RWPE2 (cell line): ENCODE data around the gene TOMM6.
A peak's percentile ranks its signal among the peaks of the same experiment; 100 is the strongest.

Source experiments
- ATAC-seq: fragments of 200-7000 bp; cut with Tn5 transposase; 3 replicates; pipeline ENCODE4 v1.9.1; 2021; ENCODE audit warnings: low read depth
- DNase-seq: peaks from one replicate; pipeline ENCODE4 v3.0.0-alpha.2; 2020; ENCODE audit warnings: low spot score
- H3K27ac ChIP-seq: fragments of 450-650 bp; 2 replicates; pipeline ENCODE4 v1.5.1; 2017; ENCODE audit warnings: mild to moderate bottlenecking; ENCODE audit not compliant: poor library complexity, severe bottlenecking
- H3K27me3 ChIP-seq: fragments of 250-450 bp; sonication (Bioruptor Pico); 2 replicates; pipeline ENCODE4 v1.5.1; 2021; ENCODE audit warnings: mild to moderate bottlenecking, moderate library complexity; ENCODE audit not compliant: insufficient read depth, poor library complexity, severe bottlenecking
- H3K36me3 ChIP-seq: fragments of 250-450 bp; sonication (Bioruptor Pico); 2 replicates; pipeline ENCODE4 v1.5.1; 2020; ENCODE audit warnings: low read depth, mild to moderate bottlenecking, moderate library complexity
- H3K4me1 ChIP-seq: fragments of 250-450 bp; sonication (Bioruptor Pico); 2 replicates; pipeline ENCODE4 v1.5.1; 2021; ENCODE audit warnings: mild to moderate bottlenecking, moderate library complexity; ENCODE audit not compliant: insufficient read depth, poor library complexity, severe bottlenecking
- H3K4me3 ChIP-seq: fragments of 250-450 bp; sonication (Bioruptor Pico); 2 replicates; pipeline ENCODE4 v1.5.1; 2021; ENCODE audit warnings: mild to moderate bottlenecking, moderate library complexity; ENCODE audit not compliant: severe bottlenecking
- H3K9me3 ChIP-seq: fragments of 250-450 bp; sonication (Bioruptor Pico); 2 replicates; pipeline ENCODE4 v1.5.1; 2021; ENCODE audit warnings: mild to moderate bottlenecking, moderate library complexity; ENCODE audit not compliant: severe bottlenecking
- CTCF ChIP-seq: fragments of 450-650 bp; IDR thresholded peaks from one replicate; pipeline ENCODE4 v1.5.1; 2017; ENCODE audit warnings: mild to moderate bottlenecking, moderate library complexity; ENCODE audit not compliant: poor library complexity, severe bottlenecking

TOMM6 gene

DNA sequence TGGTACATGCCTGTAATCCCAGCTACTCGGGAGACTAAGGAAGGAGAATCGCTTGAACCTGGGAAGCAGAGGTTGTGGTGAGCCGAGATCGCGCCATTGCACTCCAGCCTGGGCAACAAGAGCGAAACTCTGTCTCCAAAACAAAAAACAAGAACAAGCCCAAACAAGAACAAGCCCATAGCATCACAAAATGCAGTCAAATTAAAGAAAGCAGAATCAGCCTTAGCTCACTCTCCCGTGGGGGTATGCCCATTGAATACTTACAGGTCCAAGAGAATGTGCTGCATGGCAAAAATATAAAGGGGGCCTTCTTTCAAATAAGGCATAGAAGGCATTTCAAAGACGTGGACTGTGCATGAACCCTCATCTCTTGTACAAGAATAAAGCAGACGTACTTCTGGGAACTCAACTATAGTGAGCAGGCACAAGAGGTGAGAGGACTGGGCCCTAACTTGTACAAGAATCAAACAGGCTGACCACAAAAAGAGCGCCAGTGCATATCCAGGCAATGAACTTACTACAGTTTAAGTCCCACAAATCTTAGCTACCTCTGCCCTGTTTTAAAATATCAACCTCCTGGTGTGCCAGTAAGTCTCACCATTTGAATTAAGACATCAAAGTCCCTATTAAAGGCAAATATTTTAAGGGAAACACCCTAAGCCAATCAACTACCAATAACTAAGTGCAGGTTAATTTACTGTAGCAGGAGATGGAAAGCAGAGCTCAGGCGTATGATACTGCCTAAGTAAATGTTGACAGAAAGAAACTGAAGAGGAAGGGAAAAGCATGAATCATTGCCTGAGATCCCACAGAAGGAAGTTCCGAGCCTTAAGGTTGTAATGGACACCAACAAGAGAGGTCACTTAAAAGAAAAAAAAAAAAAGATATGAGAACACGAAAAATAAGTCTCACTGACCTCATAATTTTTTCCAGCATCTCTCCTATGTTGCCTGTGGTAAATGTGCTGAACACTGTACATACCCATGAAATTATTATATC lies 37.4 kb downstream of the TOMM6 start:
- peaks cover 4% of the 10 kb centered on the region; the same call in 1 of the 2 replicates for H3K36me3 ChIP-seq
- H3K27me3 ChIP-seq, result no peaks in the 10 kb centered on the region
- H3K4me1 ChIP-seq, result peaks cover 13% of the 10 kb centered on the region
- no peak overlapping the region for H3K4me3 ChIP-seq
- no peak for DNase-seq
- peak; percentile 89 for ATAC-seq
- H3K9me3 ChIP-seq, result no peaks in the 10 kb centered on the region
- no peak for TF ChIP-seq CTCF
- peak overlapping the region; percentile 11 for H3K27ac ChIP-seq

GRCh38 chr6:41826343-41827022 lies 39.0 kb downstream of the TOMM6 start:
- ATAC-seq, result no peak
- H3K27me3 ChIP-seq, result no peaks in the 10 kb centered on the region
- peaks cover 13% of the 10 kb centered on the region for H3K4me1 ChIP-seq
- no peaks in the 10 kb centered on the region for H3K9me3 ChIP-seq
- no peak for DNase-seq
- no peak overlapping the region for H3K27ac ChIP-seq
- peaks cover 4% of the 10 kb centered on the region; the same call in 1 of the 2 replicates for H3K36me3 ChIP-seq
- TF ChIP-seq CTCF, result no peak
- H3K4me3 ChIP-seq, result no peak overlapping the region

- H3K36me3 ChIP-seq, result peaks cover 4% of the 10 kb centered on the region; the same call in 1 of the 2 replicates
- DNase-seq (no peak), ATAC-seq (no peak)
- H3K27ac ChIP-seq, result no peak overlapping the region
- no peak for TF ChIP-seq CTCF
- H3K27me3 ChIP-seq, result no peaks in the 10 kb centered on the region
- H3K4me1 ChIP-seq, result no peaks in the 10 kb centered on the region
- no peaks in the 10 kb centered on the region for H3K9me3 ChIP-seq
- H3K4me3 ChIP-seq, result no peak overlapping the region
Measured at GRCh38 chr6:41832263-41832662, 44.8 kb downstream of the TOMM6 start.

DNA sequence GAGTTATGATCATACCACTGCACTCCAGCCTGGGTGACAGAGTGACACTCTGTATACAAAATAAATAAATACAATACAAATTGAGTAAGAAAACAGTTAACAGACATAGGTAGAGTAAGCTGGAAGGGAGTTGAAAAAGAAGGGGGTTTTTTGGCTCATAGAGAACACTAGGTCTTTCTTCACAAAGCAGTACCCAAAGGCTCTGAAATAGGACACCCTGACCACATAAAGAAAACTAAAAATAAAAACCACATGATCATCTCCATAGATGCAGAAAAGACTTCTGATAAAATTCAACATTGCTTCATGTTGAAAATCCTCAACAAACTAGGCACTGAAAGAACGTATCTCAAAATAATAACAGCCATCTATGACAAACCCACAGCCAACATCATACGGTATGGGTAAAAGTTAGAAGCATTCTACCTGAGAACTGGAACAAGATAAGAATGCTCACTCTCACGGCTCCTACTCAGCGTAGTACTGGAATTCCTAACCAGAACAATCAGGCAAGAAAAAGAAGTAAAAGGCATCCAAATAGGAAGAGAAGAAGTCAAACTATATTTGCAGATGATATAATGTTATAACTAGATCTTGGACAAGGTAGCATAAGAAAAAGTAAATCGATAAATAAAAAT lies 48.6 kb downstream of the TOMM6 start:
- Histone ChIP-seq H3K4me1 (no peaks in the 10 kb centered on the region), H3K27me3 (no peaks in the 10 kb centered on the region), H3K9me3 (no peaks in the 10 kb centered on the region), H3K27ac (no peak overlapping the region), H3K36me3 (no peaks in the 10 kb centered on the region), H3K4me3 (no peak overlapping the region)
- no peak for TF ChIP-seq CTCF
- no peak for ATAC-seq
- DNase-seq, result no peak
